ENCODE data around the gene NUP205.
"Not testable (repeated sequence)": the region's sequence is repeated elsewhere in the genome, so short reads cannot be mapped to it uniquely, and the experiment has no call there.

NUP205 gene

DNA sequence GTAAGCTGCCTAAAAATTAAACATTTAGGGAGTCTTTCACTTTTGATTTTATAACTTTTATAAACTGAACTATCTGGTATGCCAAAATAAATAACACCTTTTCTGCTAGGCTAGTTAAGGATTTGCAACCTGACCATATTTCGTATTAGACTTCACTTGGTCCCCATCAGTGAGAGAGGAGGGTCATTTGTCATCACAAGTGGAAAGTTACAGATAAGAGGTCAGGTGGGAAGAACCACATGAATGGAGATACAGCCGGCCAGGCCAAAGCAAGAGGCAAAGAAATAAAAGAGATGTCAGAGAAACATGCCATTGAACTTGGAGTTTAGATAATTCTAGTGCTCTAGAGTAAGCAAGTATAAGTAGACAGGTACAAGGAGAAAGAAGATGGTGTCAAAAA is 60.1 kb downstream of the NUP205 start:
- no peaks in the 10 kb centered on the region for H3K4me1 ChIP-seq (ENCODE audit: control insufficient read depth, insufficient read depth, low read length)
- H3K36me3 ChIP-seq (ENCODE audit: control insufficient read depth, insufficient read depth, low read length): peaks cover 27% of the 10 kb centered on the region
- H3K27me3 ChIP-seq (ENCODE audit: control insufficient read depth, insufficient read depth, low read length, poor library complexity, severe bottlenecking): no peaks in the 10 kb centered on the region
- WGBS, 2 experiments: 86 to 99% methylated on average over 2 of the region's 2 CpGs
- no peaks in the 10 kb centered on the region for H3K9me3 ChIP-seq (ENCODE audit: control insufficient read depth, low read length)
- H3K4me3 ChIP-seq (ENCODE audit: insufficient read depth, low read depth, low read length): no peak overlapping the region
- no peak overlapping the region for H3K27ac ChIP-seq (ENCODE audit: insufficient read depth, low read depth, low read length, poor library complexity, severe bottlenecking)

DNA sequence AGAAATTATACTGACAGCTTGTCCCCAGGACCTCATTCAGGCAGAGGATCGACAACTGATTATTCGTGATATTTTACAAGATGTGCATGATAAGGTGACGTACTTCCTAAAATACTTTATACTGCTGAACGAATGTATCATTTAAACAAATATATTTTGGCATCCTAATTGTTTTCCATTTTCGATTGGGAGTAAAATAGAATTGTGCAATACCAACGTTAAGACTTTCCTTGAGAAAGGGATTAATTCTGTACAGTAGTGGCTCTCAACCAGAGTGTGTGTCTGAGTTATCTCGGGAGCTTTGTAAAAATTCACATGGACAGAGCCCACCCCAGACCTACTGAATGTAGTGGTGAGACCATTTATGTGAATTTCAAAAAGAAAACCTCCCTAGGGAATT is 60.8 kb downstream of the NUP205 start:
- H3K27ac ChIP-seq (ENCODE audit: insufficient read depth, low read depth, low read length, poor library complexity, severe bottlenecking): no peak overlapping the region
- H3K4me3 ChIP-seq (ENCODE audit: insufficient read depth, low read depth, low read length): no peak overlapping the region
- no peaks in the 10 kb centered on the region for H3K27me3 ChIP-seq (ENCODE audit: control insufficient read depth, insufficient read depth, low read length, poor library complexity, severe bottlenecking)
- no peaks in the 10 kb centered on the region for H3K9me3 ChIP-seq (ENCODE audit: control insufficient read depth, low read length)
- no peaks in the 10 kb centered on the region for H3K4me1 ChIP-seq (ENCODE audit: control insufficient read depth, insufficient read depth, low read length)
- WGBS, 2 experiments: 95 to 96% methylated on average over 7 of the region's 7 CpGs
- peaks cover 29% of the 10 kb centered on the region for H3K36me3 ChIP-seq (ENCODE audit: control insufficient read depth, insufficient read depth, low read length)

DNA sequence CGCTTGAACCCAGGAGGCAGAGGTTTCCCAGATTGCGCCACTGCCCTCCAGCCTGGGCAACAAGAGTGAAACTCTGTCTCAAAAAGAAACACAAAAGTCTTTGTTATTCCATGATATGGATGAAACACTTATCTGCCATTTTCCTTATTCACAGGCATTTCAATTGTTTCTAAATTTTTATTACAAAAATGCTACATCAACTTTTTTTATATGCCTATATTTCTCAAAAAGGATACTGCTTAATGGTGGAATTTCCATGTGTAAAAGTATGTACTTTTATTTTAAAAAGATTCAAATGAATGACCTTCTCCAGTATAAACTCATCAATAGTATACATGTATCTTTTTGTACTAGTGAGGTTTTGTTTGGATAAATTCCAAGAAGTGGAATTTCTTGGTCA is 62.7 kb downstream of the NUP205 start:
- Histone ChIP-seq H3K27ac (ENCODE audit: insufficient read depth, low read depth, low read length, poor library complexity, severe bottlenecking) (no peak overlapping the region), H3K36me3 (ENCODE audit: control insufficient read depth, insufficient read depth, low read length) (peaks cover 36% of the 10 kb centered on the region), H3K27me3 (ENCODE audit: control insufficient read depth, insufficient read depth, low read length, poor library complexity, severe bottlenecking) (no peaks in the 10 kb centered on the region), H3K4me1 (ENCODE audit: control insufficient read depth, insufficient read depth, low read length) (no peaks in the 10 kb centered on the region), H3K4me3 (ENCODE audit: insufficient read depth, low read depth, low read length) (no peak overlapping the region), H3K9me3 (ENCODE audit: control insufficient read depth, low read length) (no peaks in the 10 kb centered on the region)
- 87 to 98% methylated on average over 2 of the region's 2 CpGs for WGBS, 2 experiments

DNA sequence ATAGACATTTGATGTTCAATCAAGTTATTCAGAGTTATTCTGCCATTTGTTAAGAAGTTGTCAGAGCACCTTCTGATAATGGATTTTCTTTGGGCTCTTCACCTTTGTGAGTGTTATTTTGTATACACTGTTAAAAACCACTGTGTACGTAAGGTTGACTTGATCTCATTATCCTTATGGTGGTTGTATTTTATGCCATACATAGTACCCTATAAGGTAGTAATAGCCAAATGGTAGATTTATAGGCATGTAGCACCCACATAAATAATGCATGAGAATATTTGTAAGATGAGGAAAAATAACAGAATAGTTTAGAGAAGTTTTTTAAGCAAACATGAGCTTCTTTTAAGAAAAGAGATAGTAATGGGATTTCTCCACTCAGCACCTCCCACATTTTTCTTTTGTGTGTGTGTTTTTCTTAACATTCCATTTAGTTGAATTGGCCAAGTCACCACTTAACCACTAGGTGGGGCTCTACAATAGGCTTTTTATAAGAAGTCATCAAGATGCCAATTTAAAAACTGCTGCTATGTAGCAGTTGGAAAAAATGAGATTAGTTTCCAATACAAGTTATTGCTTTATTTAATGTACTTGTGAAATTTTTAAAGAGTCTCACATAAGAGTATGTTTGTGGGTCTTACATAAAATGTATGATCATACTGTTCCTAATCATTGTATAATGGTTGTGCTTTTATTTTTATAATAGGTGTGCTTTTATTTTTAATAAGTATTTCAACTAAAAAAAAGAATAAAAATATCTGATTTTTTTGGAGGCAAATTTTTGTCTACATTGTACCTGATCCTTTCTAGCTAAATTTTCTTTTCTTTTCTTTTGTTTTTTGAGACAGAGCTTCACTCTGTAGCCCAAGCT is 63.5 kb downstream of the NUP205 start:
- no peaks in the 10 kb centered on the region for H3K4me1 ChIP-seq (ENCODE audit: control insufficient read depth, insufficient read depth, low read length)
- WGBS, 2 experiments: 83% methylated on average over 1 of the region's 1 CpG; no CpG with 5 or more reads in 1 of the 2 experiments
- H3K9me3 ChIP-seq (ENCODE audit: control insufficient read depth, low read length): no peaks in the 10 kb centered on the region
- no peaks in the 10 kb centered on the region for H3K27me3 ChIP-seq (ENCODE audit: control insufficient read depth, insufficient read depth, low read length, poor library complexity, severe bottlenecking)
- H3K36me3 ChIP-seq (ENCODE audit: control insufficient read depth, insufficient read depth, low read length): peaks cover 40% of the 10 kb centered on the region
- H3K27ac ChIP-seq (ENCODE audit: insufficient read depth, low read depth, low read length, poor library complexity, severe bottlenecking): no peak overlapping the region
- H3K4me3 ChIP-seq (ENCODE audit: insufficient read depth, low read depth, low read length): no peak overlapping the region

DNA sequence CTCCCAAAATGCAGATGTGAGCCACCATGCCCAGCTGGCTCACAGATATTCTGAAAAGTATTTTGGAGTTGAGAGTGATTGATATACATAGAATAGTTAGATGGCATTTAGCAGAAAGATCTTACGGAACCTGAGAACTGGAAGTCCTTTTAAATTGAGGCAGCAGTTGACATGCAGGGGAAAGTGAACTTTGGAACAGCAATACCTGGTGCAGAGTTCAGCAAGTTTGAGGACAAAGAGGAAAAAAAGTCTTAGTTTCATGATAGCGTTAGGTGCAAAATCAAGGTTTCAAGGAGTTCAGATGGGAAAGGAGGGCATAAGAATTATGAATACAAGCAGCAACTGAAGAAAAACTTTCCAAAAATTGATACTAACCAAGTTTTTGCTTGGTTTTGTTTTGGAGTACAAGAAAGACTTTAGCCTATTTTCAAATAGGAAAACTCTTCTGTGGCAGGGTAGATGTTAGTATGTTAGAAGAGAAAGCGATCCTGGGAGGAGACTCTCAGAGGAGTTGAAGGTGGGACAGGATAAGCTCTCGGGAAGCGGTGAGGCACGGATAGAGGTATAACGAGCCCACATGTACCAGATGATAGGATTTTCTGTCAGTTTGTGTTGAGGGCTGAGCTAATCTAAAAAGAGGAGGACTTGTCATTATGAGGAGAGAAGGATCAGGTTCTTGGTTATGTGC is 76.6 kb downstream of the NUP205 start:
- WGBS, 2 experiments: 94 to 95% methylated on average over 7 of the region's 7 CpGs

DNA sequence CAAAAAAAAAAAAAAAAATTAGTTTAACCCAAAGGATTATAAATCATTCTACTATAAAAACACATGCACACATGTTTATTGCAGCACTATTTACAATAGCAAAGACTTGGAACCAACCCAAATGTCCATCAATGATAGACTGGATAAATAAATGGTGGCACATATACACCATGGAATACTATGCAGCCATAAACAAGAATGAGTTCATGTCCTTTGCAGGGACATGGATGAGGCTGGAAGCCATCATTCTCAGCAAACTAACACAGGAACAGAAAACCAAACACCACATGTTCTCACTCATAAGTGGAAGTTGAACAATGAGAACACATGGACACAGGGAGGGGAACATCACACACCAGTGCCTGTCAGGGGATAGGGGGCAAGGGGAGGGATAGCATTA is 82.0 kb downstream of the NUP205 start:
- H3K4me3 ChIP-seq (ENCODE audit: insufficient read depth, low read depth, low read length); H3K27ac ChIP-seq (ENCODE audit: insufficient read depth, low read depth, low read length, poor library complexity, severe bottlenecking); H3K9me3 ChIP-seq (ENCODE audit: control insufficient read depth, low read length); H3K4me1 ChIP-seq (ENCODE audit: control insufficient read depth, insufficient read depth, low read length); H3K27me3 ChIP-seq (ENCODE audit: control insufficient read depth, insufficient read depth, low read length, poor library complexity, severe bottlenecking): not testable (repeated sequence)
- H3K36me3 ChIP-seq (ENCODE audit: control insufficient read depth, insufficient read depth, low read length): peaks cover 54% of the 10 kb centered on the region

More for the DNA sequence above, 76.6 kb downstream of the NUP205 start:
- Histone ChIP-seq H3K27me3 (ENCODE audit: control insufficient read depth, insufficient read depth, low read length, poor library complexity, severe bottlenecking) (no peaks in the 10 kb centered on the region), H3K4me3 (ENCODE audit: insufficient read depth, low read depth, low read length) (no peak overlapping the region), H3K9me3 (ENCODE audit: control insufficient read depth, low read length) (no peaks in the 10 kb centered on the region), H3K27ac (ENCODE audit: insufficient read depth, low read depth, low read length, poor library complexity, severe bottlenecking) (no peak overlapping the region), H3K4me1 (ENCODE audit: control insufficient read depth, insufficient read depth, low read length) (no peaks in the 10 kb centered on the region), H3K36me3 (ENCODE audit: control insufficient read depth, insufficient read depth, low read length) (peaks cover 42% of the 10 kb centered on the region)

DNA sequence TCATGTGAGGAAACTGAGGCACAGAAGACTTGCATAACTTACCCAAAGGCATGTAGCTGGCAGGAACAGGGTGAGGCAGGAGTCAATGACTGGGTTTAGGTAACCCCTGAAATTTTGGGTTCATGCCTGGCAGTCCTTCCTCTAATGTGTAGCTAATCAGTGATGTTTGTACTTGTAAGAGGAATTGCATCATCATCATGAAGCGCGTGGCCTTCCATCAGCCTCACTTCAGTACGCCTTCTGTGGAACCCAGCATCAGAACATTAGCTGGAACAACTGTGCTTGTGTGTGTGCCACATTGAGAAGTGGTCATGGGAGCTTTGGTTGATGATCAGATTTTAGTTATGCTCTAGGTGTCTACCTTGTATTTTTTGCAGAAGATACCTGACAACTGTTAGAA is 86.4 kb downstream of the NUP205 start:
- H3K9me3 ChIP-seq (ENCODE audit: control insufficient read depth, low read length): no peaks in the 10 kb centered on the region
- peaks cover 56% of the 10 kb centered on the region for H3K36me3 ChIP-seq (ENCODE audit: control insufficient read depth, insufficient read depth, low read length)
- no peak overlapping the region for H3K4me3 ChIP-seq (ENCODE audit: insufficient read depth, low read depth, low read length)
- H3K27ac ChIP-seq (ENCODE audit: insufficient read depth, low read depth, low read length, poor library complexity, severe bottlenecking): no peak overlapping the region
- H3K27me3 ChIP-seq (ENCODE audit: control insufficient read depth, insufficient read depth, low read length, poor library complexity, severe bottlenecking): no peaks in the 10 kb centered on the region
- WGBS, 2 experiments: 97% methylated on average over 3 of the region's 3 CpGs
- H3K4me1 ChIP-seq (ENCODE audit: control insufficient read depth, insufficient read depth, low read length): no peaks in the 10 kb centered on the region

DNA sequence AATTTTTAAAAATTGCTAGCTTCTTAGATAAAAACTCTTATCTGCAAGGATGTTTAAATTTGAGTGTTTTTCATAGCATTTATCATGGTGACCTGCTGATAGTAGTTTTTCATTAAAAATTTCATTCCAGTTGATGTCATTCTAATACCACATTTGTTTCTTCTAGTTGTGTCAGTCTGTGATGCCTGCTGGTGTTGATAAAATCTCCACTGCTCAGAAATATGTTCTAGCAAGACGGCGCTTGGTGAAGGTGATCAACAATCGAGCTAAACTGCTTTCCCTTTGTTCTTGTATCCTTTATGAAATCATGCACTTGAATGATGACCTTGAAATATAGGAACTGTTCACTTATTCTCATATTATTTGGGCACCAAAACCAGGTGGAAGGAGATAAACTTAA is 87.0 kb downstream of the NUP205 start:
- peaks cover 55% of the 10 kb centered on the region for H3K36me3 ChIP-seq (ENCODE audit: control insufficient read depth, insufficient read depth, low read length)
- WGBS, 2 experiments: 96 to 100% methylated on average over 3 of the region's 3 CpGs
- H3K27me3 ChIP-seq (ENCODE audit: control insufficient read depth, insufficient read depth, low read length, poor library complexity, severe bottlenecking): no peaks in the 10 kb centered on the region

DNA sequence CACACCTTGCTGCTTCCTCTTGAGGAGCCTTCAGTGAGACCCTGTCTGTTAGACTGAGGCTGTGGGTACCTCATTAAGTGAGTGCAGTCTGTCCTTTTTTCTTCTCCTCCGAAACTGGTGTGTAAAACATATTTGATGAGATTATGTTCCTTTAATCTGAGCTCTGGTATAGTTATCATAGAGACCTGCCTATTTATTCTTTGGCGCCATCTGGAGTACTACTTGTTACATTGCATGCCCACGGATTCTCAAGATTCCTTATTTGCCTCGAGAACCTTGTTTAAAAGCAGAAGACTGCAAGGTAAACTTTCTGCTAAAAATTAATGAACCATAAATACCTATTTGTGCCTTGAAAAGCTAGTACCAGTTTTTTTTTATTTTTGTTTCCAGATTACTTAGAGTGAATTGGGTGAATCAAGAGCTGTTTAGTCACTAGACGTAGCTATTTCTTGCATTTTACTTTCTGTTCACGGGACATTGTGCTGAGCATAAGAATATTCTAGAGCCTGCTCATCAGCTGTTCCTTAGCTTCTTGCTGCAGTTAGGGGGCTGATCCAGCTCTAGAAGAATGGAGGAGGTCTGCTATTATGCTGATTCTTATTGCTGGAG is 87.7 kb downstream of the NUP205 start:
- Histone ChIP-seq H3K36me3 (ENCODE audit: control insufficient read depth, insufficient read depth, low read length) (peaks cover 52% of the 10 kb centered on the region), H3K4me1 (ENCODE audit: control insufficient read depth, insufficient read depth, low read length) (no peaks in the 10 kb centered on the region), H3K27me3 (ENCODE audit: control insufficient read depth, insufficient read depth, low read length, poor library complexity, severe bottlenecking) (no peaks in the 10 kb centered on the region), H3K9me3 (ENCODE audit: control insufficient read depth, low read length) (no peaks in the 10 kb centered on the region), H3K27ac (ENCODE audit: insufficient read depth, low read depth, low read length, poor library complexity, severe bottlenecking) (no peak overlapping the region), H3K4me3 (ENCODE audit: insufficient read depth, low read depth, low read length) (no peak overlapping the region)
- WGBS, 2 experiments: 79% methylated on average over 6 of the region's 6 CpGs

More for the DNA sequence above, 87.0 kb downstream of the NUP205 start:
- Histone ChIP-seq H3K4me1 (ENCODE audit: control insufficient read depth, insufficient read depth, low read length) (no peaks in the 10 kb centered on the region), H3K4me3 (ENCODE audit: insufficient read depth, low read depth, low read length) (no peak overlapping the region), H3K27ac (ENCODE audit: insufficient read depth, low read depth, low read length, poor library complexity, severe bottlenecking) (no peak overlapping the region), H3K9me3 (ENCODE audit: control insufficient read depth, low read length) (no peaks in the 10 kb centered on the region)

DNA sequence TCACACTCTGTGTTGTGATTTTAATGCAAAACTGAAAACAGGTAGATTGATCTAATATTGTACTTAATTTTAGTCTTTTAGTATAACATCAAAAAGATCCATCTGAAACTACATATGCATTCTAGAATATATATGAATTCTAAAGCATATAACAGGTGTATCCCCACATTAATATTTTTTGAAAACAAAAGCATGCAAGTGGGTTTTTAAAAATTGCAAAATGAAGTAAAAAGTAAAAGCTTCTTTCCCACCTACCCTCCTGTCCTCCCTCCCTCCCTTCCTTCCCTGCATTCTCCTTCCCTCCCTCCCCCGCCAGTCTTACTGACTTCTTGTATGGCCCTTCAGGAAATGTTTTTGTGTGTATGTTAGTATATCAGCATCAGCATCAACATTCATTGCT is 90.0 kb downstream of the NUP205 start:
- no peak overlapping the region for H3K4me3 ChIP-seq (ENCODE audit: insufficient read depth, low read depth, low read length)
- no peaks in the 10 kb centered on the region for H3K27me3 ChIP-seq (ENCODE audit: control insufficient read depth, insufficient read depth, low read length, poor library complexity, severe bottlenecking)
- no CpG with 5 or more reads among the region's 1 CpG for WGBS, 2 experiments
- peaks cover 32% of the 10 kb centered on the region for H3K36me3 ChIP-seq (ENCODE audit: control insufficient read depth, insufficient read depth, low read length)
- H3K27ac ChIP-seq (ENCODE audit: insufficient read depth, low read depth, low read length, poor library complexity, severe bottlenecking): no peak overlapping the region
- no peaks in the 10 kb centered on the region for H3K4me1 ChIP-seq (ENCODE audit: control insufficient read depth, insufficient read depth, low read length)
- no peaks in the 10 kb centered on the region for H3K9me3 ChIP-seq (ENCODE audit: control insufficient read depth, low read length)

Data from ectodermal cell (in vitro differentiated cells).